Nucleus accumbens (tissue), 56 donors: Measurements from ENCODE around the gene APOOL.
"Not testable (repeated sequence)": the region's sequence is repeated elsewhere in the genome, so short reads cannot be mapped to it uniquely, and the experiment has no call there.

Experiments
- DNase-seq, 56 donors: peaks; one replicate each; lab custom pipeline; 2025; lab: John Stamatoyannopoulos, UW

Gene APOOL, protein sequence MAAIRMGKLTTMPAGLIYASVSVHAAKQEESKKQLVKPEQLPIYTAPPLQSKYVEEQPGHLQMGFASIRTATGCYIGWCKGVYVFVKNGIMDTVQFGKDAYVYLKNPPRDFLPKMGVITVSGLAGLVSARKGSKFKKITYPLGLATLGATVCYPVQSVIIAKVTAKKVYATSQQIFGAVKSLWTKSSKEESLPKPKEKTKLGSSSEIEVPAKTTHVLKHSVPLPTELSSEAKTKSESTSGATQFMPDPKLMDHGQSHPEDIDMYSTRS

DNA sequence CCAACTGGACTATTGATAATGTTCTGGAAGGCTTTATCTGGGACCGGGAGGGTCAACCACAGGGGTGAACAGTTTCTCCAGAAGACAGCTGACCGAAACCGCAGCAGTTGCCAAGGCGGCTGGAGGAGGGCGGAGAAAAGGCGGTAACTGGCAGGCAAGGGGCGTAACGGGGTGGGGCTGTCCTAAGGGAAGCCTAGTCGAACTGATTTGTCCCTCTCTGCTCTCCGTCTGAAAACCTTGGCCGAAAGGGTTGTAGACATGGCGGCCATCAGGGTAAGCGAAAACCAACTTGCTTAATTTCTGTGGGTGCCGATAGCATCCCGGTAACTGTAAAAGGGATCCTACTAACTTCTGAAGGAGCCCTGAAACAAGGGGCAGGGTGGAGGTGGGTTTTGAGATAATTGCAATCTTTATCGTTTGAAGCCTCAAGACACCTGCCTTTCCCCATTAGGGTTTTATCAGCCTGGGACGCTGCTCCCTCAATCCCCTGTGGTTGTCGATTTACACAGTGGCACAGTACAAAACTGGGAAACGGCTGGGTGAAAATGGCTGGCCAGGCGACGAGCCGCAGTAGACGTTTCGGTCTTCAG, at the start of gene APOOL:
Gene APOOL, plus strand, starts transcription at position 223 of the 590 bp plus-strand sequence. Its CDS starts 36 bp downstream, at position 259.
- DNase-seq, result peak; percentile 3 to 89 (median 66)

DNA sequence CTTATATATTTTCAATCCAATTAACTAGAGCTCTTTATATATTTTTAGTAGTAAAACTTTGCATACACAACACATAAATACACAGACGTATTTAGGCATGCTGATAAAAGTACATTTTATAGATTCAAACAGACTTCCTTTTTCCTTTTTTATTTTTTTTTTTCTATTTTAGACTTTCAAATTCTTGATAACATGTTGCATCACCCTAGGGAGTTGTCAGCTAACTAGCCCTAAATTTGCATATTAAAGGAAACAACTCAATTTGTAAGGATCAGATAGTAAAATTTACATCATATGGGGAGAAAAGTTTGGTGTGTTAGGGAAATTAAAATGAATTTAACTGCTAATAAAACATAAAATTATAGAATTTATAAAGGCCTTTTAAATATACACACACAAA, 47.4 kb upstream of the APOOL start:
- DNase-seq, result no peak

DNA sequence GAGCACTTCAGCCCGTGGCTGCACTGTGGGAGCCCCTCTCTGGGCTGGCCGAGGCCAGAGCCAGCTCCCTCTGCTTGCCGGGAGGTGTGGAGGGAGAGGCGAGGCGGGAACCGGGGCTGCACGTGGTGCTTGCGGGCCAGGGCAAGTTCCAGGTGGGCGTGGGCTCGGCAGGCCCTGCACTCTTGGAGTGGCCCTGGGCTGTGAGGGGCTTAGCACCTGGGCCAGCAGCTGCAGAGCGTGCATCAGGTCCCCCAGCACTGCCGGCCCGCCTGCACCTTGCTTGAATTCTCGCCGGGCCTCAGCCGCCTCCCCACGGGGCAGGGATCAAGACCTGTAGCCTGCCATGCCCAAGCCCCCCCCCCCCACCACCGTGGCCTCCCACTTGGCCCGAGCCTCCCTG, 28.9 kb upstream of the APOOL start:
- no peak for DNase-seq

DNA sequence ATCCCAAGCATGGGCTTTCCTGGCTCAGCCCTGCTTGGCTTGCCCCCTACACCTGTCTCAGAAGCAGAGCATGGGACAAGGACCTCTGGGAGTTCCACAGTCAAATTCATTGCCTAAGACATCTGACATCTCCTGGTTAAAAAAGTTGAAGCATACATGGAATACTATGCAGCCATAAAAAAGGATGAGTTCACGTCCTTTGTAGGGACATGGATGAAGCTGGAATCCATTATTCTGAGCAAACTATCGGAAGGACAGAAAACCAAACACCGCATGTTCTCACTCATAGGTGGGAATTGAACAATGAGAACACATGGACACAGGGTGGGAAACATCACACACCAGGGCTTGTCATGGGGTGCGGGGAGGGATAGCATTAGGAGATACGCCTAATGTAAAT, 11.9 kb upstream of the APOOL start:
- DNase-seq, result not testable (repeated sequence)

DNA sequence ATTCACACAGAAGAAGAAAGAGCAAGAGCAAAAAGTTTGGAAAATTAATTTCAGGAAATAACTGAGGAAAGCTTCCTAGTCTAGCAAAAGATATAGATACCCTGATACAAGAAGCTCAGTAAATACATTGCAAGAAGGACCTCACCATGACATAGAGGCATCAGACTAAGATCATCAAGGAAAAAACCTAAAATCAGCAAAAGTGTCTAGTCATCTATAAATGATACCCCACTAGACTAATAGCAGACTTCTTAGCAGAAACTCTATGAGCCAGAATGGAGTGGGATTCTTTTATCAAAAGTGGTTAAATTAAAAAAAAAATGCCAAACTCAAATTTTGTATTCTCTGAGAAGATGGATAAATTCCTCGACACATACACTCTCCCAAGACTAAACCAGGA, 10.5 kb upstream of the APOOL start:
- DNase-seq, result no peak

DNA sequence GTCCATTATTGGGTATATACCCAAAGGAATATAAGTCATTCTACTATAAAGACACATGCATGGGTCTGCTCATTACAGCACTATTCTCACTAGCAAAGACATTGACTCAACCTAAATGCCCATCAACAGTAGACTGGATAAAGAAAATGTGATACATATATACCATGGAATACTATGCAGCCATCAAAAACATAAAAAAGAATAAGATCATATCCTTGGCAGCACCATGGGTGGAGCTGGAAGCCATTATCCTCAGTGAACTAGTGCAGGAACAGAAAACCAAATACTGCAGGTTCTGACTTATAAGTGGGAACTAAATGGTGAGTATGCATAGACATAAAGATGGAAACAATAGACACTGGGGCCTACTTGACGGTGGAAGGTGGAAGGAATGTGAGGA, 2.3 kb upstream of the APOOL start:
- DNase-seq, result no peak

DNA sequence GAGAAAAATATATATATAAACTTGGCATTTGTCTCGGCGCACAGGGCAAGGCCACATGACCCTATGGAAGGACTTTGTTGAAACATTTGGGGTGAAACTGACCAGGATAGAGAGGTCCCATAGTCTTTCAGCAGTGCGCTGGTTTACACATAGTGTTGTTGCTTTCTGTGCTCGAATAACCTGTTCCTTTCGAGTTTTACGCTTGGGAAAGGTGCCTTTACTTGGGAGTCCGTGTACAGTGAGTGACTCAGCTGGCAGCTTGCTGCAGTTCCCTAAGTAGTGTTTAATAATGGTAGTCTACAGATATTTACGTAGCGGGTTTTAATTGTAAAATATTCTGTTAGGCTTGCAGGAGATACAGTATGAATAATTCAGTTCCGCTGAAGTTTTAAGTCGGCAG, 578 bp downstream of the APOOL start:
- DNase-seq, result peak in 3 of 56 donors; percentile 1 to 4 (median 2)

DNA sequence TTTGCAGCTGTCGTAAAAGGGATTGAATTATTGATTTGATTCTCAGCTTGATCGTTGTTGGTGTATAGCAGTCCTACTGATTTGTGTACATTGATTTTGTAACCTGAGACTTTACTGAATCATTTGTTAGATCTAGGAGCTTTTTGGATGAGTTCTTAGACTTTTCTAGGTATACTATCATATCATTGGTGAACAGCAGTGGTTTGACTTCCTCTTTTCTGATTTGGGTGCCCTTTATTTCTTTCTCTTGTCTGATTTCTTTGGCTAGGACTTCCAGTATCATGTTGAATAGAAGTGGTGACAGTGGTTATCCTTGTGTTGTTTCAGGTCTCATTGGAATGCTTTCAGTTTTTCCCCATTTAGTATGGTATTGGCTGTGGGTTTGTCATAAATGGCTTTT, 8.4 kb downstream of the APOOL start:
- no peak for DNase-seq

DNA sequence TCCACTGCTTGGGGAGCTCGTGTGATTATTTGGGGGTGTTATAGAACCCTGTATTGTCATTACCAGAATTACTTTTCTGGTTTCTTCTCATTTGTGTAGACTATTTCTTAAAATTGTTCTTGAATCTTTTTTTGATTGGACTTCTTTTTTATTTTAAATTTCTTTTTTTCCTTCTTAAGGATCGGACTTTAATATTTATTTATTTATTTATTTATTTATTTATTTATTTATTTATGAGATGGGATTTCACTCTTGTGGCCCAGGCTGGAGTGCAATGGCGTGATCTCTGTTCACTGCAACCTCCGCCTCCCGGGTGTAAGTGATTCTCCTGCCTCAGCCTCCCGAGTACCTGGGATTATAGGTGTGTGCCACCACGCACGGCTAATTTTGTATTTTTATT, 11.7 kb downstream of the APOOL start:
- DNase-seq, result not testable (repeated sequence)

DNA sequence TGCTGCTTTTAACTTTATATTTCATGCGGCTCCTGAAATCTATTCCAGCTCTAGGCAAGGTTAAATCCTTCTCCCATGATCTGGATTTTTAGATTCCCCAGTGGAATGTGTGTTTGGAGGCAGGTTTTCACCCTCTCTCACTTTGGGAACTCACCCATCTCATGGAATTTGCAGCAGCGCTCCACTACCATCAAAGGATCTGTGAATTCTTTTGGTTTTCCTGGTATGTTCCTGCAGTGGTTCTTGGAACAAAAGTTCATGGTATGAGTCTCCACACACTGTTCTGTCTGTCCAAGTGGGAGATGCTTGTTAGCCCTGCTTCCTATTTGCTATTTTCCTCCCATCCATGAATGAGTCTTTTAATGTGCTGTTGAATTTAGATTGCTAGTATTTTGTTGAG, 14.0 kb downstream of the APOOL start:
- no peak for DNase-seq

DNA sequence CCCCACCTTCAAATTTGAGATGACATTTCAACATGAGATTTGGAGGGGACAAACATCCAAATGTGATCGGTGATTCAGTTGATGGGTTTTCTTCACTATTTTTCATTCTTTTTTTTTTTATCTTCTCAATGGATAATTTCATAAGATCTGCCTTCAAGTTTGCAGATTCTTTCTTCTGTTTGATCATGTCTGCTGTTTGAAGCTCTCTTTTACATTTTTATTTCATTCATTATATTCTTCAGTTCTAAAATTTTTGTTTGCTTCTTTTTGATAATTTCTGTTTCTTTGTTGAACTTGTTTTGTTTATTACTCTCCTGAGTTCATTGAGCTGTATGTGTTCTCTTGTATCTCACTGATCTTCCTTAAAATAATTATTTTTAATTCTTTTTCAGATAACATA, 14.8 kb downstream of the APOOL start:
- no peak for DNase-seq

DNA sequence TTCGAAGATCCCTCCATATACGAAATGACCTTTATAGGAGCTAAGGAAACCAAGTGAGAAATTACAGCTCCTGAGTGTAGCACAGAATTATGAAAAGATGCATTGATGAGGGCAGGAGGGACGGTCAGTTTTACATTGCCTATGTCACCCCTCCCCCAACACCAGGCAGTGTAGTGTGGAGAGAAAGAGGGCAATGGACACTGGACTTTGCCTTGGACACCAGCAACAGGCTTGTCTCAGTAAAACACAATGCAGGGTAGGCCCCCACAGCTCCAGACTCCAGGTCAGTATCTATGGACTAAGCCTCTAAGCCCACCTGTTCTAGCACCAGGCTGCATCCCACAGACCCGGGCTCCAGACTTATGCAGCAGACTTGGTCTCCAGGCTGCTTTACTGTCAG, 16.5 kb downstream of the APOOL start:
- no peak for DNase-seq

DNA sequence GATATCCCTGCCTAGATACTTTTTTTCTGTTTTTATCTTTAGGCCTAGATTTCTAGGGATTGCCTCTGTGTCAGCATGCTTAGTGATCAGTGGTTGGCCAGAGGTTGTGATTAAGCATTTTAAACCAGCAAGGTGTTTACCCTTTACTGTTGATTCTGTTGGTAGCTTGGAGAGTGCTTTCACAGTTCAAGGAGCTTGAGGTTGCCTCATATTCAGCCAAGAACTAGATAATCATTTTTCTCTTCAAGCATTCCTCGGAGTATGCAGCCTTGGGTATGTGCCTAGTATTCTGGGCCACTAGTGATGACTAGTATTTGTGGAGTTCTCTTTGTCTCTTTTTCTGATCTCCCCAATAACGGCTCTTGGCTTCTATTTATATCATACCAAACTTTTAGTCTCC, 20.4 kb downstream of the APOOL start:
- DNase-seq, result no peak

DNA sequence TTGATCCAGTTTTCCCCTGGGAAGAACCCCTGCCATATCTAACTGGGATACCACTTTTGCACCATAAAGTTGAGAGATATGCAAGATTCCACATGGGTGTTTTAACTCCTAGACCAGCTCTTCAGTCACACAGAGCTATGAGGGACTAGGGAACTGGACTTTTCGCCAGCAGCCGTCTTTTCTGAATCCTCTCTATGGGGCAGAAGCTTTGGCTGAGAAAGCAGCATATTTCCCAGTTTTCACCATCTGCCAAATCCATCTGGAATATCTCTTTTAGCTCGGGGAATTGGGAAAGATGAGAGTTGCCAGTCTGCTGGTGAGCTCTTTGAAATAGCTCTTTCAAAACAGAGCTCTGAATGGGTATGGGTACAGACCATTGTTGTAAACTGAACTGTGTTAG, 20.9 kb downstream of the APOOL start:
- DNase-seq, result no peak

DNA sequence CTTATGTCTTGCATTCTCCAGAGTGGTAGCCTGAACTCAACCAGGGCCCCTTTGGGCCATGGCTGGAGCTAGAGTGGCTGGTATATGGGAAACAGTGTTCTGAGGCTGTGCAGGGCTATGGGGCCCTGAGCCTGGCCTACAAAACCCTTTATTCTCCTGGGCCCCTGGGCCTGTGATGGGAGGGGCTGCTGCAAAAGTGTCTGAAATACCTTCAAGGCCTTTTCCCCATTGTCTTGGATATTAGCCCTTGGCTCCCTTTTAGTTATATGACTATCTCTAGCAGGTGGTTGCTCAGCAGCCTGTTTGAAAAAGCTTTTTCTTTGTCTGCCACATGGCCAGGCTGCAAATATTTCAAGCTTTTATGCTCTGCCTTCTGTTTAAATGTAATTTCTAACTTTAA, 22.5 kb downstream of the APOOL start:
- DNase-seq, result no peak

DNA sequence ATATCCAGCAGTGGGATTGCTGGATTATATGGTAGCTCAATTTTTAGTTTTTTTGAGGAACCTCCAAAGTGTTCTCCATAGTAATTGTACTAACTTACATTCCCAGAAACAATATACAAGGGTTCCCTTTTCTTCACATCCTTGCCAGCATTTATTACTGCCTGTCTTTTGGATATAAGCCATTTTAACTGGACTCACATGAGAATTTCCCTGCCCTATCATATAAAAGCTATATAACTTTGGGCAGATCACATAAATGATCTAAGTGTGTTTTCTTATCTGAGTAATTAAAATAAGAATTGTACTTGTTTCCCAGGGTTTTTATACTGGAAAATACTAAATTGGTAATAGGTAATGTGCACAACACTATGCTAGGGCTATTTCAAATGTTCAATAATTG, 25.4 kb downstream of the APOOL start:
- no peak for DNase-seq

DNA sequence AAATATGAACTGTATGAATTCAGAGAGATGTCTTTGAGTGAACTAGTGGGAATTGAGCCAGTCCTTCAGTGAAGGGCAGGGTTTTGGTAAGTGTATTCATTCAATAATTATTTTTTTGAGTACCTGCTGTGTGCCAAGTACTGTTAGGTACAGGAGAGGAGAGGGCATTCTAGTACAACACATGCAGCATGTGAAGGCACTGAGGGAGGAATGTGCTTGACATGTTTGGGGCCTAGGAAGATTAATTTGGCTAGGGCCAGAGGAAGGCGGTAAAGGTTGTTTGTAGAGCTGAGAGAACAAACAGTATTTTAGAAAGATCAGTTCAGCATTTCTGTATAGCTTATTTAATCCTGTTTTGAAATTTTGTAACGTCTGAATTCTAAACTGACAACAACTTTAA, 27.8 kb downstream of the APOOL start:
- no peak for DNase-seq

DNA sequence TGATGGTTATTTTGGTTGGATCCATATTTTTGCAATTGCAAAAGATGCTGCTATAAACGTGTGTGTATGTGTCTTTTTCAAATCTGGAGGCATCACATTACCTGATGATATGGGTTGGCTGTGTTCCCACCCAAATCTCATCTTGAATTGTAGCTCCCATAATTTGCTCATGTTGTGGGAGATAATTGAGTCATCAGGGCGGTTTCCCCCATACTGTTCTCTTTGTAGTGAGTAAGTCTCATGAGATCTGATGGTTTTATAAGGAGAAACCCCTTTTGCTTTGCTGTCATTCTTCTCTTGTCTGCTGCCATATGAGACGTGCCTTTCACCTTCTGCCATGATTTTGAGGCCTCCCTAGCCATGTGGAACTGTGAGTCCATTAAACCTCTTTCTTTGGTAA, 33.4 kb downstream of the APOOL start:
- no peak for DNase-seq

DNA sequence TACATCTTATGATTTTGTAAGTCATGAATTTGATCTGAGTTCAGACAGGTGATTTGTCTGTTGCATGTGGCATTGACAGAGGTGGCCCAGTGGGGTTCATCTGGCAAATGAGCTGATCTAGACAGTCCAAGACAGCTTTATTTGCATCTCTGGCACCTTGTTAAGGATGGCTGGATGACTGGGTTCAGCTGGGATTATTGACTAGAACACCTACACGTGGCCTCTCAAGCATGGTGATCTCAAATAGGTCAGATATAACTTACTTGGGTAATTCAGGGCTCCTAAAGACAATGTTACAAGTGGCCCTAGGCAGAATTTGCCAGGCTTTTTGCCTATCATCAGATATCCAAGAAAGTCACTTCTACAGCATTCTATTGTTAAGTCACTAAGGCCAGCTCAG, 48.0 kb downstream of the APOOL start:
- no peak for DNase-seq

DNA sequence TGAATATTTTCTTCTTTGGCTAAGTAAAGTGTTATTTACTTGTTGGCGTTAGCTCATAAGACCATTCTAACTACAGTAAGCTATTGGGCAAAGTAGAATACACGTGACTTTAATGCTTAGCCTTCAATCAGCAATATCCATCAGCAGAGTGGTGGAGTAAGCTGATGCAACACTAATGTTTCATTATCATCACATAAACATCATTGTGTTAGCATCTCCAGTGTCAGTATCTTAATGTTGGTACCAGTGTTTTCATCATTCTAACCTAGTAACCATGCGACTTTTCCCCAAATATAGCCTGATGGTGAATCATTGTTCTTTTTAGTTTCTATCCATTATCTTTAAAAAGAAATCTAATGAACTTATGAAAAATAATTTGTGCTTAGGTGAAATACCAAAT, 48.5 kb downstream of the APOOL start:
- no peak for DNase-seq

DNA sequence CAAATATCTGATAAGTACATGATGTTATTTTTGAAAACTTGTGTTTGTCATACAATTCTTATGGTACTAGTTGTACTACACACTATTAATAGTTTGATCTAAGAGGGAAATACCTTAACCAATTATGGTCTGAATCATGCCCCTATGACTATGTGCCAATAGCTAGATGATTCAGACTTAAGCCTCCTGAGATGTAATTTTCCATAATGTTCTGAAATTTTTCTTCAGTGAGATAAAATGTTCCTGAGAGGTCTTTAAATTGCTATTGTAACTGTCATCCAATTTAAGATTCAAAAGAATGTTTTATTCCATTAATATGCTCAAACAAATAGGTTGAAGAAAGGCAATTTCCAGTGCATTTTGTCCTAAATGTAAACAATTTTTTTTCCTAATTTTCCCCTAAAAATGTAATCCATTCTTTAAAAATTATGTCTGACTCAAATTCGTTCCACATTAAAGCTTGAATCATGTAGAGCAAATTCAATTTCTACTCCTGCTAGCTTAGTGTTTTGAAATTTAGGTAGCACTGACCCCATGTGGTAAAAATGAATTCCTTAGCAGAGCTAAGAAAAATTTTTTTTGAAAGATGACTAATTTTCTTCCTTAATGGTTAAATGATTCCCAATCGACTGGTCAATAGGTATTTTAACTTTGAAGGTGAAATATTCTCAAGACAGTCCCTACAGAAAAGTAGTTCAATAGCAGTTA, 49.1 kb downstream of the APOOL start:
- no peak for DNase-seq
